ENCODE measurements around the gene NDUFA7.

The NDUFA7 gene

GRCh38 chr19:8333767-8334457 lies 12.7 kb upstream of the NDUFA7 start:
- no peak overlapping the region for H3K9ac ChIP-seq
- H3K4me1 ChIP-seq = peaks cover 43% of the 10 kb centered on the region
- H3K36me3 ChIP-seq = no peaks in the 10 kb centered on the region
- peaks cover 36% of the 10 kb centered on the region for H3K27me3 ChIP-seq
- H3K4me2 ChIP-seq = peak overlapping the region; percentile 95
- peaks cover 16% of the 10 kb centered on the region; the same call in 1 of the 2 replicates for H4K20me1 ChIP-seq
- H3K27ac ChIP-seq = no peak overlapping the region
- TF ChIP-seq Cebpa-rat (IDR thresholded peaks at IDR 0.05) = no peak
- no peaks in the 10 kb centered on the region for H3K9me3 ChIP-seq
- peak overlapping the region; percentile 75; the same call in 1 of the 2 replicates for H3K4me3 ChIP-seq

DNA sequence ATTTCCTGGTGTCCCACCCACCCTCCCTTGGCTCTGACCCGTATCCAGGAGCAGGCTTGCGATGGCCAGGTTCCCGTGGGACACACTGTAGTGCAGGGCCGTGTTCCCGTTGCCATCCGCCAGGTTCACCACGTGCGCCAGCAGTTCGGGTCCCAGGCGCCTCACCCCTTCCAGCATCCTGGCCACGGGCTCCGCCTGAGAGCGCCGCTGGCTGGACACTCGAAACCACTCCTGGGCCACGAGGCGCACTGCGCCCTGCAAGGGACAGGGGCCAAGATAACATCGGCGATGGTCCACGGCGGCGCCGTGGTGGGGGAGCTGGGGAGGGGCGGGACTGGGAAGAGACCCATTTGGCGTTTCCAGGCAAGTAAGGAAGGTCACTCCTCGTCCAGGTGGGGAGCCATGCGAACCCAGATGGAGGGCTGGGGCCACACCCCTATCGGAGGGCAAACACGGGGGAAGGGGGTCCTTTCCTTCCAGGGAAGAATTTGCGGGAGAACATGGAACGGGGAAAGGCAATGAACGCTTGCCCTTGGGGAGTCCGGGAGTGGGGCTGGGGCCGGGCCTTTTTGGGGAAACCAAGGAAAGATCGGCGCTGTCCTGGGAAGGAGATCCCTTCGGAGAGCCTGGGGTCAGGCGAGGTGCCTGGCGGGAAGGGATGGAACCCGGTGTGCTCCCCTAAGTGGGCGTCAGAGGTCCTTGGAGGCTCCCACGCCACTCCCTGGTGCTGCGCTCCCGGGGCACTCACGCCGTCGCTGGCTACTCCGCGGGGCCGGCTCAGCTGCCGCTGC lies 12.0 kb upstream of the NDUFA7 start:
- Histone ChIP-seq H3K4me3 (no peak overlapping the region), H3K36me3 (no peaks in the 10 kb centered on the region)
- no peak for TF ChIP-seq Cebpa-rat (IDR thresholded peaks at IDR 0.05)

GRCh38 chr19:8331263-8331845 lies 10.2 kb upstream of the NDUFA7 start:
- Histone ChIP-seq H3K9ac (no peak overlapping the region), H3K27ac (no peak overlapping the region), H3K4me2 (no peak overlapping the region), H3K4me3 (no peak overlapping the region), H3K36me3 (no peaks in the 10 kb centered on the region), H4K20me1 (peaks cover 16% of the 10 kb centered on the region; the same call in 1 of the 2 replicates), H3K4me1 (peaks cover 27% of the 10 kb centered on the region), H3K27me3 (peaks cover 31% of the 10 kb centered on the region), H3K9me3 (no peaks in the 10 kb centered on the region)
- no peak for TF ChIP-seq Cebpa-rat (IDR thresholded peaks at IDR 0.05)

More for the DNA sequence above, 12.0 kb upstream of the NDUFA7 start:
- Histone ChIP-seq H3K9ac (no peak overlapping the region), H3K27ac (no peak overlapping the region), H4K20me1 (peaks cover 16% of the 10 kb centered on the region; the same call in 1 of the 2 replicates), H3K4me2 (0 out of 2 replicates have a peak overlapping the region, but pooled peaks have one; percentile 95), H3K4me1 (peaks cover 43% of the 10 kb centered on the region), H3K9me3 (no peaks in the 10 kb centered on the region), H3K27me3 (peaks cover 36% of the 10 kb centered on the region)

DNA sequence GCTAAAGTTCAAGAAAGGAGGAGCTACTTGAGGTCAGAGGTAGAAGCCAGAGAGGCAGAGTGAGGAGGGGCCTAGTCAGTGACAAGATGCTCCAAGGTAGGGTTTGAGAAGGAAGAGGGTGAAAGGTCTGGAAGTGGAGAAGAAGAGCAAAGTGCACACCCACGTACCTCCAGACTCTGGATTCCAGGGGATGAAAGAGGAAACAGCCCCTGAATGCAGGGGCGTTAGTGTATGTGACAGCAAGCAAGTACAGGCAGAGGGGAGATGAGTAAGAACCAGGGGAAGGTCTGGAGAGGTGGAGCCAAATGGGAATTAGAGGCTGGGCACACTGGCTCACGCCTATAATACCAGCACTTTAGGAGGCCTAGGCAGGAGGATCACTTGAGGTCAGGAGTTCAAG lies 8.8 kb upstream of the NDUFA7 start:
- Histone ChIP-seq H4K20me1 (peaks cover 16% of the 10 kb centered on the region; the same call in 1 of the 2 replicates), H3K27me3 (peaks cover 18% of the 10 kb centered on the region), H3K4me2 (no peak overlapping the region), H3K27ac (no peak overlapping the region), H3K9ac (no peak overlapping the region), H3K36me3 (peaks cover 2% of the 10 kb centered on the region; the same call in 1 of the 2 replicates), H3K4me1 (peaks cover 14% of the 10 kb centered on the region), H3K4me3 (no peak overlapping the region), H3K9me3 (no peaks in the 10 kb centered on the region)
- no peak for TF ChIP-seq Cebpa-rat (IDR thresholded peaks at IDR 0.05)

DNA sequence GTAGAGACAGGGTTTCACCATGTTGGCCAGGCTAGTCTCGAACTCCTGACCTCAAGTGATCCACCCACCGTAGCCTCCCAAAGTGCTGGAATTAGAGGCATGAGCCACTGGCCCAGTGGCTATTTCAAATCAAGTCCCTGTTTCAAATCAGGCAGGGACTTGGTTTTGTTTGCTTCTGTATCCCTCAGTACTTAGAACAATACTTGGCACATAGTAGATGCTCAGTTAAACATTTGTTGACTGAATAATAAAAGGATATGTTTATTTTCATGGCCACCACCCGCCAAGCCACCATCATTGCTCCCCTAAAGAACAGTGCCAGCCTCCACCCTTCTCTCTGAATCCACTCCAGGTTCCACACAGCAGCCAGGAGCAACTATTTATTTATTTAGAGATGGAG lies 4.3 kb upstream of the NDUFA7 start:
- Histone ChIP-seq H3K4me3 (no peak overlapping the region), H3K36me3 (peaks cover 32% of the 10 kb centered on the region), H3K4me1 (peaks cover 30% of the 10 kb centered on the region), H3K27ac (no peak overlapping the region), H4K20me1 (peaks cover 34% of the 10 kb centered on the region), H3K9me3 (no peaks in the 10 kb centered on the region), H3K4me2 (no peak overlapping the region), H3K9ac (no peak overlapping the region), H3K27me3 (no peaks in the 10 kb centered on the region)
- TF ChIP-seq Cebpa-rat (IDR thresholded peaks at IDR 0.05) = no peak

DNA sequence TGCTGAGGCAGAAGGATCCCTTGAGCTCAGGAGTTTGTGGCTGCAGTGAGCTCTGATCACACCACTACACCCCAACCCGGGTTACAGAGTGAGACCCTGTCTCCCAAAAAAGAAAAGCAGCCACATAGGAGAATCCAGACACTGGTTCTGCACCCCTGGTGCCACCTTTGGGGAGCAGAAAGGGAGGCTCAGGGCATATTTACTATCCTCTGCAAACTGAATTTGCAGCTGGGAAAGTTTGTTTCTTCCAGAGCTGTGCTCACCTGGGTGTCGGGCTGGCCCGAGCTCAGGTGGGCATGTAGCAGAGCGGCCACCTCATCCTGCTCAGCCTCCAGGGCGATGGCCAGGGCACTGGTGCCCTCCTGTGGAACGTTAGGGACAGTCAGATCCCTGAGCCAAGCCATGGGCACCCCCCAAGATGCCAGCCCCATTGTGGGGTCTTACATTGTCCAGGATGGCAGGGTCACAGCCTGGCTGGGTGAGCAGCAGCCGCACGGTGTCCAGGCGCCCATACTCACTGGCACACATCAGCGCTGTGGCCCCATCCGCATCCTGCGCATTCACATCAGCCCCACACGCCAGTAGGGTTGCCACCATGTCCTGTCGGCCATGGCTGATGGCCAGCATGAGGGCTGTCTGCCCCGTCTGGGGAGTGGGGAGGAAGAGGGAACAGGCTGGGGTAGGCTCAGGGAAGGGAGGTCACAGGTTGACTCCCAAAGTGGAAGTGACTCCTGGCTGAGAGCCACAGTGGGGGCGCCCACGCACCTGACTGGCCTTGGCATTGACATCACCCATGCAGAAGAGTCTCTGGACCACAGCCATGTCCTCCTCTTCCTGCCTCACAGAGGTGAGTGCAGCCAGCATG lies 3.2 kb upstream of the NDUFA7 start:
- H3K9ac ChIP-seq = no peak overlapping the region
- H3K9me3 ChIP-seq = no peaks in the 10 kb centered on the region
- no peak overlapping the region for H3K4me3 ChIP-seq
- H3K4me2 ChIP-seq = no peak overlapping the region
- H3K27me3 ChIP-seq = no peaks in the 10 kb centered on the region
- H3K36me3 ChIP-seq = peaks cover 32% of the 10 kb centered on the region
- no peak for TF ChIP-seq Cebpa-rat (IDR thresholded peaks at IDR 0.05)
- H3K27ac ChIP-seq = no peak overlapping the region
- peaks cover 40% of the 10 kb centered on the region for H3K4me1 ChIP-seq
- peaks cover 34% of the 10 kb centered on the region for H4K20me1 ChIP-seq

DNA sequence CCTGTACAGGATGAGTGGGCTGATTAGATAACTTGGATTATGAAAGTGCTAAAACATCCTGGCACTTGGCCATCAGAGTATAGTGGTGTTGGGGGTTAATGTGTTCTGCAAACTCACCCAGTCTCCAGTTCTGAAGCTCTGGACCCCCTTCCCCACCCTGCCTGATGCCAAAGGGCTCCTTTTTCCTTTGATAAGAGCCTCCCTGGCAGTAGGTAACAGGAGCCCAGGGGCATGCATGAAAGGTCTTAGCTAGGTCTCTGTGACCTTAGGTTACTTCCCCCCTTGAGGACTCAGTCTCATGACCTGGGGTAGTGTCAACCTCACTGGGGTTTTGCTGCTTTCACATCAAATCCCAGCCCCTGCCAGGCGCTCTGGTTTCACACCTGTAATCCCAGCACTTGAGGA lies 2.6 kb upstream of the NDUFA7 start:
- TF ChIP-seq Cebpa-rat (IDR thresholded peaks at IDR 0.05) = no peak
- H3K4me3 ChIP-seq = no peak overlapping the region
- peaks cover 32% of the 10 kb centered on the region for H3K36me3 ChIP-seq
- no peak overlapping the region for H3K27ac ChIP-seq
- no peak overlapping the region for H3K9ac ChIP-seq
- H3K9me3 ChIP-seq = no peaks in the 10 kb centered on the region
- H3K4me2 ChIP-seq = peak overlapping the region; percentile 97
- H4K20me1 ChIP-seq = peaks cover 34% of the 10 kb centered on the region
- no peaks in the 10 kb centered on the region for H3K27me3 ChIP-seq
- H3K4me1 ChIP-seq = peaks cover 47% of the 10 kb centered on the region

GRCh38 chr19:8322638-8322997 lies 1.4 kb upstream of the NDUFA7 start:
- Histone ChIP-seq H3K4me3 (peak overlapping the region; percentile 83), H3K27me3 (no peaks in the 10 kb centered on the region)

GRCh38 chr19:8321986-8322637 lies 937 bp upstream of the NDUFA7 start:
- H3K4me3 ChIP-seq = peak overlapping the region; percentile 83
- H3K4me1 ChIP-seq = peaks cover 63% of the 10 kb centered on the region
- H3K27me3 ChIP-seq = no peaks in the 10 kb centered on the region
- H3K9me3 ChIP-seq = no peaks in the 10 kb centered on the region
- peak overlapping the region; percentile 98 for H3K9ac ChIP-seq
- peak overlapping the region; percentile 95 for H3K27ac ChIP-seq
- peaks cover 32% of the 10 kb centered on the region for H3K36me3 ChIP-seq
- peaks cover 34% of the 10 kb centered on the region for H4K20me1 ChIP-seq
- no peak for TF ChIP-seq Cebpa-rat (IDR thresholded peaks at IDR 0.05)
- peak overlapping the region; percentile 97 for H3K4me2 ChIP-seq

More at GRCh38 chr19:8322638-8322997, 1.4 kb upstream of the NDUFA7 start:
- Histone ChIP-seq H3K9me3 (no peaks in the 10 kb centered on the region), H3K4me2 (peak overlapping the region; percentile 97), H3K4me1 (peaks cover 58% of the 10 kb centered on the region), H4K20me1 (peaks cover 34% of the 10 kb centered on the region), H3K9ac (peak overlapping the region; percentile 98), H3K27ac (peak overlapping the region; percentile 95), H3K36me3 (peaks cover 32% of the 10 kb centered on the region)
- no peak for TF ChIP-seq Cebpa-rat (IDR thresholded peaks at IDR 0.05)
